ENCODE data around the gene PLA2R1.

The PLA2R1 gene

DNA sequence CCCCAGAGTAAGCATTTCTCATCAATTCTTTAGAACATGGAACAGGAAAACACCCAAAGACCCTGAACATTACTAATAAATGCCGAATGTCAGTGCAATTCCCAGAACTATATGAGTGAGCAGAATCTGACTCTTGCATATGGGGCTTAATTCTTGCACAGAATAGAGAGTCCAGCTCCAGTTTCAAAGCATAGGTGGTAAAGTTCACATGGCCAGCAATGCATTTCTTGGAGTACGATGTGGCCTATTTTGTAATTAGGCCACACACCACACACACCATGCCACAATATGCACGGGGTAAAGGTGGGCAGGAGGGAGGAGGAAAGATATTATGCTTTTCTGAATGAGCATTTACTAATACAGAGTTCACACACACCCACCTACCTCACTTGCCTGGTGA is 56.5 kb downstream of the PLA2R1 start:
- H3K23ac ChIP-seq (ENCODE audit: low read depth, low read length, poor library complexity), result no peak overlapping the region
- no peak overlapping the region for H4K91ac ChIP-seq (ENCODE audit: low read depth, low read length, poor library complexity)
- no peak overlapping the region for H3K4ac ChIP-seq (ENCODE audit: low read length)
- H3K36me3 ChIP-seq (replicated peaks in 1 of 2; ENCODE audit: control insufficient read depth in 2 of 2, insufficient read depth in 2 of 2, low read length in 2 of 2), result no peaks in the 10 kb centered on the region
- no peak overlapping the region for H3K4me3 ChIP-seq (ENCODE audit: low read length in 2 of 2)
- no peak overlapping the region for H2BK15ac ChIP-seq (ENCODE audit: low read length)
- no peak overlapping the region for H3K27ac ChIP-seq (replicated peaks; ENCODE audit: low read length)
- H2BK120ac ChIP-seq (ENCODE audit: low read depth, low read length), result no peak overlapping the region
- no peaks in the 10 kb centered on the region for H3K79me1 ChIP-seq (ENCODE audit: low read depth, low read length)
- no peaks in the 10 kb centered on the region for H3K4me1 ChIP-seq (ENCODE audit: control insufficient read depth in 2 of 2, insufficient read depth in 1 of 2, low read depth in 1 of 2, low read length in 2 of 2)
- H3K9me3 ChIP-seq (replicated peaks in 1 of 2; ENCODE audit: control insufficient read depth in 2 of 2, insufficient read depth in 1 of 2, low read depth in 1 of 2, low read length in 2 of 2), result no peaks in the 10 kb centered on the region
- H3K27me3 ChIP-seq (ENCODE audit: control insufficient read depth in 3 of 3, insufficient read depth in 3 of 3, low read depth in 1 of 3, low read length in 3 of 3), result no peaks in the 10 kb centered on the region
- WGBS, 2 donors (ENCODE audit: extremely low coverage in 2 of 2, insufficient read length in 2 of 2, insufficient replicate concordance in 1 of 2), result no CpG with 5 or more reads among the region's 3 CpGs
- DNase-seq (ENCODE audit: low spot score), result no peak
- no peak overlapping the region for H4K8ac ChIP-seq (ENCODE audit: low read depth, low read length)
- no peak overlapping the region for H2BK5ac ChIP-seq (ENCODE audit: low read length)
- no peak overlapping the region for H3K18ac ChIP-seq (ENCODE audit: low read length)
- no peak overlapping the region for H2AFZ ChIP-seq (ENCODE audit: low read length)
- no peak overlapping the region for H3K14ac ChIP-seq (ENCODE audit: low read length)
- no peak overlapping the region for H2AK5ac ChIP-seq (ENCODE audit: low read depth, low read length)
- no peak overlapping the region for H2BK12ac ChIP-seq (ENCODE audit: low read length)
- no peak overlapping the region for H3K4me2 ChIP-seq (ENCODE audit: insufficient read depth, low read length, poor library complexity, severe bottlenecking)
- no peak overlapping the region for H3K9ac ChIP-seq (ENCODE audit: low read depth, low read length, poor library complexity)

- Histone ChIP-seq H3K14ac (ENCODE audit: low read length) (no peak overlapping the region), H3K4me2 (ENCODE audit: insufficient read depth, low read length, poor library complexity, severe bottlenecking) (no peak overlapping the region), H4K91ac (ENCODE audit: low read depth, low read length, poor library complexity) (no peak overlapping the region), H4K8ac (ENCODE audit: low read depth, low read length) (no peak overlapping the region), H3K9ac (ENCODE audit: low read depth, low read length, poor library complexity) (no peak overlapping the region), H3K27ac (replicated peaks; ENCODE audit: low read length) (no peak overlapping the region), H3K23ac (ENCODE audit: low read depth, low read length, poor library complexity) (no peak overlapping the region), H3K27me3 (ENCODE audit: control insufficient read depth in 3 of 3, insufficient read depth in 3 of 3, low read depth in 1 of 3, low read length in 3 of 3) (no peaks in the 10 kb centered on the region), H2AFZ (ENCODE audit: low read length) (no peak overlapping the region), H3K79me1 (ENCODE audit: low read depth, low read length) (no peaks in the 10 kb centered on the region), H2BK15ac (ENCODE audit: low read length) (no peak overlapping the region), H3K36me3 (replicated peaks in 1 of 2; ENCODE audit: control insufficient read depth in 2 of 2, insufficient read depth in 2 of 2, low read length in 2 of 2) (no peaks in the 10 kb centered on the region), H3K18ac (ENCODE audit: low read length) (no peak overlapping the region), H2BK120ac (ENCODE audit: low read depth, low read length) (no peak overlapping the region), H3K4ac (ENCODE audit: low read length) (no peak overlapping the region), H2BK12ac (ENCODE audit: low read length) (no peak overlapping the region), H2AK5ac (ENCODE audit: low read depth, low read length) (no peak overlapping the region), H3K4me1 (ENCODE audit: control insufficient read depth in 2 of 2, insufficient read depth in 1 of 2, low read depth in 1 of 2, low read length in 2 of 2) (no peaks in the 10 kb centered on the region), H3K9me3 (replicated peaks in 1 of 2; ENCODE audit: control insufficient read depth in 2 of 2, insufficient read depth in 1 of 2, low read depth in 1 of 2, low read length in 2 of 2) (no peaks in the 10 kb centered on the region), H3K4me3 (ENCODE audit: low read length in 2 of 2) (no peak overlapping the region), H2BK5ac (ENCODE audit: low read length) (no peak overlapping the region)
- WGBS, 2 donors (ENCODE audit: extremely low coverage in 2 of 2, insufficient read length in 2 of 2, insufficient replicate concordance in 1 of 2), result no CpG with 5 or more reads among the region's 5 CpGs
- no peak for DNase-seq (ENCODE audit: low spot score)
Observed at GRCh38 chr2:160005476-160005875, 56.9 kb downstream of the PLA2R1 start.

DNA sequence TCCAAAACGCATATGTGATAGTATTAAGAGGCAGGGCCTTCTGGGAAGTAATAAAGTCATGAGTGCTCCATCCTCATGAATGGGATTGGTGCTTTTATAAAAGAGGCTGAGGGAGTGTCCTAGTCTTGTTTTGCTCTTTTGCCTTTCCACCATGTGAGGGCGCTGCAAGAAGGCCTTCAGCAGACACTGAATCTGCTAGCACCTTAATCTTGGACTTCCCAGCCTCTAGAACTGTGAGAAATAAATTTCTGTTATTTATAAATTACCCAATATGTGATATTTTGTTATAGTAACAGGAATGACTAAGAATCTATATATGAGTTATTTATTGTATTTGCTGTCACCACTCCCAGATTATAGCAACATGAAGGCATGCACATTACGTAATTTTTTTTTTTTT is 63.5 kb downstream of the PLA2R1 start:
- Histone ChIP-seq H3K23ac (ENCODE audit: low read depth, low read length, poor library complexity) (no peak overlapping the region), H2AK5ac (ENCODE audit: low read depth, low read length) (no peak overlapping the region), H3K27me3 (ENCODE audit: control insufficient read depth in 3 of 3, insufficient read depth in 3 of 3, low read depth in 1 of 3, low read length in 3 of 3) (no peaks in the 10 kb centered on the region), H2BK5ac (ENCODE audit: low read length) (no peak overlapping the region), H3K4me1 (ENCODE audit: control insufficient read depth in 2 of 2, insufficient read depth in 1 of 2, low read depth in 1 of 2, low read length in 2 of 2) (no peaks in the 10 kb centered on the region), H3K4me2 (ENCODE audit: insufficient read depth, low read length, poor library complexity, severe bottlenecking) (no peak overlapping the region), H3K27ac (replicated peaks; ENCODE audit: low read length) (no peak overlapping the region), H2AFZ (ENCODE audit: low read length) (no peak overlapping the region), H4K8ac (ENCODE audit: low read depth, low read length) (no peak overlapping the region), H2BK15ac (ENCODE audit: low read length) (no peak overlapping the region), H3K4me3 (ENCODE audit: low read length in 2 of 2) (no peak overlapping the region), H3K9ac (ENCODE audit: low read depth, low read length, poor library complexity) (no peak overlapping the region), H3K14ac (ENCODE audit: low read length) (no peak overlapping the region), H2BK120ac (ENCODE audit: low read depth, low read length) (no peak overlapping the region), H3K79me1 (ENCODE audit: low read depth, low read length) (no peaks in the 10 kb centered on the region), H2BK12ac (ENCODE audit: low read length) (no peak overlapping the region), H3K18ac (ENCODE audit: low read length) (no peak overlapping the region), H3K4ac (ENCODE audit: low read length) (no peak overlapping the region), H3K9me3 (replicated peaks in 1 of 2; ENCODE audit: control insufficient read depth in 2 of 2, insufficient read depth in 1 of 2, low read depth in 1 of 2, low read length in 2 of 2) (peaks cover 0 to 2% of the 10 kb centered on the region in 2 donors), H3K36me3 (replicated peaks in 1 of 2; ENCODE audit: control insufficient read depth in 2 of 2, insufficient read depth in 2 of 2, low read length in 2 of 2) (no peaks in the 10 kb centered on the region), H4K91ac (ENCODE audit: low read depth, low read length, poor library complexity) (no peak overlapping the region)
- no peak for DNase-seq (ENCODE audit: low spot score)
- WGBS, 2 donors (ENCODE audit: extremely low coverage in 2 of 2, insufficient read length in 2 of 2, insufficient replicate concordance in 1 of 2), result no CpG with 5 or more reads among the region's 3 CpGs

DNA sequence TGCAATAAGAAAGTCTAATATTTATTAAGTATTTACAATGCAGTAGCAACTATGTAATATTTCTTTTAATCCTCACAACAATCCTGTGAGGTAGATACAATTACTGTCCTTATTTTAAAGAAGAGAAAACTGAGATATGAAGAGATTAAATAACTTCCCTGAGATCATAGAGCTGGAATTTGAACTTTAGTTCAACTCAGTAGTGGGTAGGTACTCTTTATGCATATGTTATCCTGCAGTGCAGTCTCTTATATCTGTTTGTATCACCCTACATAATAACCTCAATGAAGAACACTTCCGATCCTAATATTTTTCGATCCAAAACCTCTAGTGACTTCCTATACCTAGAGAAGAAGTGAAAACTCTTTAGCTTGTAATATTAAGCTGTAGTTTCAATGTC is 64.2 kb downstream of the PLA2R1 start:
- no peak overlapping the region for H2AFZ ChIP-seq (ENCODE audit: low read length)
- no peak overlapping the region for H3K4me3 ChIP-seq (ENCODE audit: low read length in 2 of 2)
- no peak overlapping the region for H2BK12ac ChIP-seq (ENCODE audit: low read length)
- H3K27me3 ChIP-seq (ENCODE audit: control insufficient read depth in 3 of 3, insufficient read depth in 3 of 3, low read depth in 1 of 3, low read length in 3 of 3), result no peaks in the 10 kb centered on the region
- WGBS, 2 donors (ENCODE audit: extremely low coverage in 2 of 2, insufficient read length in 2 of 2, insufficient replicate concordance in 1 of 2), result no CpG with 5 or more reads among the region's 2 CpGs
- no peak overlapping the region for H3K4ac ChIP-seq (ENCODE audit: low read length)
- H3K27ac ChIP-seq (replicated peaks; ENCODE audit: low read length), result no peak overlapping the region
- no peak overlapping the region for H3K9ac ChIP-seq (ENCODE audit: low read depth, low read length, poor library complexity)
- H4K8ac ChIP-seq (ENCODE audit: low read depth, low read length), result no peak overlapping the region
- H4K91ac ChIP-seq (ENCODE audit: low read depth, low read length, poor library complexity), result no peak overlapping the region
- no peaks in the 10 kb centered on the region for H3K36me3 ChIP-seq (replicated peaks in 1 of 2; ENCODE audit: control insufficient read depth in 2 of 2, insufficient read depth in 2 of 2, low read length in 2 of 2)
- H2BK5ac ChIP-seq (ENCODE audit: low read length), result no peak overlapping the region
- peaks cover 0 to 2% of the 10 kb centered on the region in 2 donors for H3K9me3 ChIP-seq (replicated peaks in 1 of 2; ENCODE audit: control insufficient read depth in 2 of 2, insufficient read depth in 1 of 2, low read depth in 1 of 2, low read length in 2 of 2)
- no peak overlapping the region for H3K18ac ChIP-seq (ENCODE audit: low read length)
- H3K4me1 ChIP-seq (ENCODE audit: control insufficient read depth in 2 of 2, insufficient read depth in 1 of 2, low read depth in 1 of 2, low read length in 2 of 2), result no peaks in the 10 kb centered on the region
- no peak for DNase-seq (ENCODE audit: low spot score)
- no peak overlapping the region for H2BK120ac ChIP-seq (ENCODE audit: low read depth, low read length)
- no peak overlapping the region for H3K4me2 ChIP-seq (ENCODE audit: insufficient read depth, low read length, poor library complexity, severe bottlenecking)
- H3K14ac ChIP-seq (ENCODE audit: low read length), result no peak overlapping the region
- no peak overlapping the region for H3K23ac ChIP-seq (ENCODE audit: low read depth, low read length, poor library complexity)
- no peak overlapping the region for H2BK15ac ChIP-seq (ENCODE audit: low read length)
- H3K79me1 ChIP-seq (ENCODE audit: low read depth, low read length), result no peaks in the 10 kb centered on the region
- no peak overlapping the region for H2AK5ac ChIP-seq (ENCODE audit: low read depth, low read length)

All from neuronal stem cell (in vitro differentiated cells).